Lower leg skin (tissue), 3 donors: ENCODE measurements around the gene PASK.

ENCODE experiments used
- CTCF ChIP-seq, 3 donors: fragments of 450-650 bp; IDR thresholded peaks; one replicate each; pipeline ENCODE4 v1.5.1; 2016; ENCODE audit warnings: antibody characterized with exemption in 3 of 3, mild to moderate bottlenecking in 3 of 3, moderate library complexity in 2 of 3
- POLR2A ChIP-seq, 2 donors: fragments of 450-650 bp; IDR thresholded peaks; one replicate each; pipeline ENCODE4 v1.6.1; 2016 to 2017; ENCODE audit warnings: antibody characterized with exemption in 2 of 2, mild to moderate bottlenecking in 1 of 2, moderate library complexity in 1 of 2

GRCh38 chr2:241126201-241126611, 23.1 kb downstream of the PASK start:
- TF ChIP-seq CTCF (IDR thresholded peaks at IDR 0.05) (no peak), POLR2A (IDR thresholded peaks at IDR 0.05) (no peak)
